ACC112 (cell line): ENCODE results near the gene MYLK4.

Source experiments
- H2AFZ ChIP-seq: fragments of 200-600 bp; sonication (generic); one replicate; pipeline ENCODE4 v1.6.0; 2017; ENCODE audit warnings: antibody characterized with exemption, low read length; ENCODE audit not compliant: unreplicated experiment
- H3K27ac ChIP-seq: fragments of 200-600 bp; sonication (generic); 2 replicates; pipeline ENCODE4 v1.5.1; 2014; ENCODE audit warnings: low read depth, mild to moderate bottlenecking, antibody characterized with exemption, low read length, moderate library complexity
- H3K27me3 ChIP-seq: fragments of 200-600 bp; sonication (generic); 2 replicates; pipeline ENCODE4 v1.6.1; 2014; ENCODE audit warnings: mild to moderate bottlenecking, antibody characterized with exemption, low read length, moderate library complexity, mixed read lengths; ENCODE audit not compliant: insufficient read depth
- H3K36me3 ChIP-seq: fragments of 200-600 bp; sonication (generic); 2 replicates; pipeline ENCODE4 v1.6.1; 2016; ENCODE audit warnings: mild to moderate bottlenecking, antibody characterized with exemption, low read length, moderate library complexity, mixed read lengths; ENCODE audit not compliant: insufficient read depth
- H3K4me1 ChIP-seq: fragments of 200-600 bp; sonication (generic); one replicate; pipeline ENCODE4 v1.6.1; 2016; ENCODE audit warnings: low read length, mixed read lengths; ENCODE audit not compliant: insufficient read depth, unreplicated experiment, control insufficient read depth
- H3K4me3 ChIP-seq: fragments of 200-600 bp; sonication (generic); 2 replicates; pipeline ENCODE4 v1.5.1; 2014; ENCODE audit warnings: mild to moderate bottlenecking, low read depth, low read length
- H3K79me2 ChIP-seq: fragments of 200-600 bp; sonication (generic); one replicate; pipeline ENCODE4 v1.6.0; 2016; ENCODE audit warnings: low read length; ENCODE audit not compliant: control insufficient read depth, unreplicated experiment, insufficient read depth

MYLK4 gene

DNA sequence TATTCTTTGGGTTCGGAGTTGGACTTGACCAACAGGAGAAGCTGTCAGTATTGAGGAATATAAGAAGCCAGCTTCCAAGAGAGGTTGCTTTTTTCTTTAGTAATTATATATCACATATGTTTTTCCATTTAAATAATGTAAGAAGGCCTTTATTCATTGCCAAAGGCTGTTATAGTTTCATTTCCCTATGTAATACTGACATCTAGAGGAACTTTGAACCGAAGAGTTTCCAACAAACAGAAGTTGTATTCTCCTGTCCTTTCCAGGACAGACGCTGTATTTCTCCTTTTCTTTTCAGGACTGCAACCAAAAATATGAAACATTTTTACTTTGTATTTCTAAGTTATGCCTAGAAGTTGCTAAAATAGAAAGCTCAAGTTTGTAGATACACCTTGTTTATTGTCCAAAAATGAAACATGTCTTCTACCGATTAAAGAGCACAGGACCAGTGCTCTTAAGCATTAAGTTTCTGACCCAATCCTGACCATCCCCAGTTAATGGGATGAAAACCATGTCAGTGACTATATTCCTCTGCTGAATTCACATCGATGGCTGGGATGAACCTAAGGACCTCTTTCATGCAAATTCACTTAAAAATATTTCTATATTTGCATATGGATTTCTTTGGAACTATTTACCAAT is 55.1 kb downstream of the MYLK4 start:
- no peaks in the 10 kb centered on the region for H3K36me3 ChIP-seq
- no peak overlapping the region for H3K27ac ChIP-seq
- no peaks in the 10 kb centered on the region for H3K4me1 ChIP-seq
- no peak overlapping the region for H3K4me3 ChIP-seq
- no peaks in the 10 kb centered on the region for H3K79me2 ChIP-seq
- no peaks in the 10 kb centered on the region for H3K27me3 ChIP-seq
- no peak overlapping the region for H2AFZ ChIP-seq

DNA sequence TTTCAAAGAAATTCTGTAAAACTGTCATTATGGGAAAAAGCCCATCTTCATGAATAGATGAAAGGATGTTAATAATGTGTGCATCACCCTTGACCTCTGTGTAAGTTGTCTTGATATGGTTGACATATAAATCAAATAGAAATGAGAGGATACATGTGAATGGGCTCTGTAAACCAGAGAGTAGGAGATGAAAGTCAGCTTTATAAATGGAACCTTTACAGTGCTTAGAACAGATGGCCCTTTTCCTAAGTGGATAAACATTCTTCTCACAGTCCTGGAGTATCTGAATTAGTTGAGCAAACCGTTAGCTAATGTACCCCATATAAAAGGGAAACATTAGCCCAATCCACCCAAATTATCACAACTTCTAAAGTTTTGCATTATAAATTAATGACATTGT is 57.5 kb downstream of the MYLK4 start:
- H3K4me1 ChIP-seq, result peaks cover 2% of the 10 kb centered on the region
- H3K36me3 ChIP-seq, result no peaks in the 10 kb centered on the region
- no peak overlapping the region for H2AFZ ChIP-seq
- no peak overlapping the region for H3K27ac ChIP-seq
- no peaks in the 10 kb centered on the region for H3K27me3 ChIP-seq
- no peaks in the 10 kb centered on the region for H3K79me2 ChIP-seq
- no peak overlapping the region for H3K4me3 ChIP-seq

DNA sequence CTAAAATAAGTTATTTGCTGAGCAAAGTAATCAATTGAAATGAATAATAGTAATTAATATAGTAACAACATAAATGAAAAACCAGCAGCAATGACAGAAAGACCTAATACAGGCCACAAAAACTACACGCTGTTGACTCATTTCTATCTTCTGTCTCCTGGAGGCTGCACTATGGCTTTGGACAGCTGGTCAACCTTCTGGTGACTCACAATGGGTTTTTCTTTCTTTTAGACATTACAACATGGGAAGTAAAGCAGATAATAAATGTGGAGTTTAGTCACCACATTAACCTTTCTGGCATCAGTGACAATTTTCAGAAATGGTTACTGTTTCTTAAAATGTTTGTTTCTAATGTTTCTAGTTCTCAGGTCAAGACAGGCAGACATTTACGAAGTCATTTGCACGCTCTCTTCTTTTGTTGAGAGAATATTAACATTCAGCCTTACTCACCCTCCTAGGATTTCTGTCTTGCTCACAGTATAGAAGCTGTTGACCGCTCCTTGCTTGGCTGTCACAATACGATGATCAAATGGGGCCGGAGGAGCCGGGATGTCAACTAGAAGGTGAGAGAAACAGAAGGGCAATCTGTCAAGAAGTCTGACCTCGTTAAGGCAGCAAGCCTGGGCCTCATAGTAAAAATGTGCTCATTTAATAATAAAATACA is 62.2 kb downstream of the MYLK4 start:
- H3K4me3 ChIP-seq, result no peak overlapping the region
- no peak overlapping the region for H2AFZ ChIP-seq
- no peak overlapping the region for H3K27ac ChIP-seq
- no peaks in the 10 kb centered on the region for H3K27me3 ChIP-seq
- no peaks in the 10 kb centered on the region for H3K79me2 ChIP-seq
- H3K36me3 ChIP-seq, result no peaks in the 10 kb centered on the region
- H3K4me1 ChIP-seq, result peaks cover 2% of the 10 kb centered on the region

DNA sequence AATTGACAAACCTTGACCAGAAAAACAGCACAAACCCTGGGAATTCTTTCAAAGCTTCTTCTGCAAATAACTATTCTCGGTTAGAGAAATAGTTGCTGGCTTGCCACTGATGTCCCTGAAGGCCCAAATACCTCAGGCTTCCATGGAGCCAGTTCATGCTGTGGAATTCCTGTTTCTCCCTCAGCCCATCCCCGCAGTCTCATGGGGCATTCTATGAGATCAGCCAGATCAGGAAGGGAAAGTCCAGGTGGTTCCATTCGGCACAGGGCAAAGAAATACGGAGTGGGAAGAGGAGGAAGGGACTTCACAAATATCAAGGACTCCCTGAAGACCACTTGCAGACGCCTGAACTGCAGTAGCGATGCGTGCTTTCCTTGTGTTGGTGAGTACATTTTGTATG is 63.3 kb downstream of the MYLK4 start:
- Histone ChIP-seq H2AFZ (no peak overlapping the region), H3K36me3 (no peaks in the 10 kb centered on the region), H3K4me3 (no peak overlapping the region), H3K27ac (no peak overlapping the region), H3K79me2 (no peaks in the 10 kb centered on the region), H3K4me1 (peaks cover 2% of the 10 kb centered on the region), H3K27me3 (no peaks in the 10 kb centered on the region)

DNA sequence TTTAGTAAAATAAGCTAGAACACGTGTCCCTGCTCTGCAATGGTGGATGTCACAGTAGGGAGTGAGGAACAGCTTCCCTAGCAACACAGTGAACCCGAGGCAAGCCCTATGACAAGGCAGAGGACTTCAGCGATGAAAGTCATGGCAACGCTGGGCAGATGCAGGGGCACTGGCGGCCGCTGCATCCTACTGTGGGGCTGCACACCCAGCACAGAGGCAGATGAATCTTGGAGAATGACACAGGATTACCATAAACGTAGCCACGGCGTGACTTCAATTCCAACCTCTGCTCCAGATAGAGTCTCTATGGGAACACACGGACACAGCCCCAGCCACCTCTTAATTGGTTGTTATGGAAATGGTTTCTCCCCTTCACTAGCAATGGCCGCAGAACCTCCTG is 64.2 kb downstream of the MYLK4 start:
- H2AFZ ChIP-seq, result no peak overlapping the region
- H3K4me1 ChIP-seq, result peaks cover 2% of the 10 kb centered on the region
- H3K27ac ChIP-seq, result no peak overlapping the region
- no peaks in the 10 kb centered on the region for H3K27me3 ChIP-seq
- no peaks in the 10 kb centered on the region for H3K79me2 ChIP-seq
- H3K4me3 ChIP-seq, result no peak overlapping the region
- H3K36me3 ChIP-seq, result no peaks in the 10 kb centered on the region

DNA sequence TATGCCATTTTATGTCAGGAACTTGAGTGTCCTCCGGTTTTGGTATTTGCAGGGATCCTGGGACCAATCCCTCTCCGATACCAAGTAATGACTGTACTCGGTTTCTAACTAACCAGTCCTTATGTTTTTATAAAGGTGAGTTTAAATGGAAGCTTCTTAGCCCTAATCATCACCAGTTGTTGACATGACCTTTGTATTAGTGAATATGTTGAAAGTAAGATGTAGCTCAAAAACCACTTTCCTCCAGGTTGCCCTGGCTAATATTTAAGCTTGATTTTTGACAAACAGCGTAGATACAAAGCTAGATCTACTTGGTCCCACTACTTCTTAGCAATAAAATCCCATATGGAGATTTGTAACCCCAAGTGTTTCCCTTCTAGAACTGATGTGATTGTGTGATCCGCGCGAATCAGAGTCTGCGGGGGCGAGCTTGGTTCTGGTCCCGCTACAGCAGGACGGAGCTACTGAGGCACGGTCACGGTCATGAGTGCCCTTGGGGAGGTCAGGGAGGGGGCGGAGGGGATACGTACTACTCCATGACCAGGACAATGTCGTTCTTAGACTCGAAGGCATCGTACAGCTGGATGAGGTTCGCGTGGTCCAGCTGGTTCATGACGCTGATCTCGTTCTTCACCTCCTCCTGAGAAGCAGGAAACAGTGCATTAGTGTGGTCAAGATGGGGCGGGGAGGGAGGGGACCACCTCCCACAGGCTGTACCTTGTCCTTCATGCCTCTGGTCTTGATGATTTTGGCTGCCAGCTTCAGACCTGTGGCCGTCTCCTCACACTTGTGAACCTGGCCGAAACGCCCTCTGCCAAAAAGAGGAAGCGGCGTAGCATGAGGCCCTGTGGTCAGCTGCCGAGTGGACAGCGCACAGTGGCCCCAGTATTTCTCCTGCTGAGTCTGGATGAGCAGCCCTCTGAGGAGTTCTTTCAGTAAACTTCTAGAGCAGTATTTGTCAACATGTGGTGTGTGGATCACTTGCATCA is 65.7 kb downstream of the MYLK4 start:
- Histone ChIP-seq H3K79me2 (no peaks in the 10 kb centered on the region), H3K36me3 (no peaks in the 10 kb centered on the region), H3K4me3 (no peak overlapping the region), H3K27ac (no peak overlapping the region), H3K4me1 (peaks cover 2% of the 10 kb centered on the region), H2AFZ (no peak overlapping the region), H3K27me3 (no peaks in the 10 kb centered on the region)

DNA sequence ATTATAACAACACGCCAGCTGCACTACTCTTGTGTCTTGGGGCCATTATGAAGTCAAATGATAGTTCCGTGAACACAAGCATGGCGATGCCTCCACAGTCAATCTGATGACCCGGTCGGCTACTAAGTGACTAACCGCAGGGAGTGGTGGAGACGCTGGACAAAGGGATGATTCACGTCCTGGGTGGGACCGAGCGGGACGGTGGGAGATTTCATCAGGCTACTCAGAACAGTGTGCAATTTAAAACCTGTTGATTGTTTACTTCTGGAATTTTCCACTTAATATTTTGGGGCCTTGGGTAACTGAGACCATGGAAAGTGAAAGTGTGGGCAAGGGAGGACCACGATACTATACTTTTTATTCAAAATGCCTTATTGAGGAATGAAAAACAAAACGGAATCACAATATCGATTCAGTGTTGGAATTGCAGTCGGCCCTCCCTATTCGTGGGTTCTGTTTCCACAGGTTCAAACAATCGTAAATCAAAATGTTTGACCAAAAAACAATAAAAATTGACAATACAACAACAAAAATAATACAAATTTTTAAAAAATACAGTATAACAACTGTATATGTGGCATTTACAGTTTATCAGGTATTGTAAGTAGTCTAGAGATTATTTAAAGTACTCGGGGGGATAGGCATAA is 66.5 kb downstream of the MYLK4 start:
- no peaks in the 10 kb centered on the region for H3K79me2 ChIP-seq
- H3K4me1 ChIP-seq, result peaks cover 2% of the 10 kb centered on the region
- H3K4me3 ChIP-seq, result no peak overlapping the region
- H2AFZ ChIP-seq, result no peak overlapping the region
- no peaks in the 10 kb centered on the region for H3K27me3 ChIP-seq
- H3K27ac ChIP-seq, result no peak overlapping the region
- H3K36me3 ChIP-seq, result no peaks in the 10 kb centered on the region

DNA sequence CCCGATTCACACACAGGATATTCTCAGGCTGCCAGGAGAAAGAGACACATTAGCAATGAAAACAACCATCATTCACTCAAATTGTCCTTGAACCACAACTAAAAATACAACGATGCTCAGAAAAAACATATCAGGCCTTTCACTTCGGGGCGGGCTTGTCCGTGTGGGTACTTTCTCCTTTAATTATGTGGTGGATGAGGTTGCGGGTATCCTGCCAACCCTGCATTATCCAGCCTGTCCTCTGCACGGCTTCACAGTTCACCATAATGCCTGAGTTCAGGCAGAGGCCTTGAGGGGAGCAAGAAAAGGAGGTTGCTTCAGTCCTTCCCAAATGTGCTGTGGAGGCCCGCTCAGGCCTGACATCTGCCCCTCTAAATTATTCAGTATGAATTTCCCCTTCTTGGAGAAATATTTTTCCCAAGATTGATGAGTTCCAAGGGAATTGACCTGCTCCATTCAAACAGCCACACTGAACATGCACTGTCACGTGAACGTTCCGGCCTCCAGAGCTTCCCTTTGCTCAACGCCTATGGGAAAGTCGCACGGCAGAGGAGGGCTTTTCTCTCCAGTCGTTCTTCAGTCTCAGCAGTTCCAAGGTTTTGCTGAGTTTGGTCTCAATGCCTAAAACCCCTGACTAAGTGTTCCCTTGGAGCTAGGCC is 70.3 kb downstream of the MYLK4 start:
- no peaks in the 10 kb centered on the region for H3K79me2 ChIP-seq
- no peak overlapping the region for H3K27ac ChIP-seq
- no peaks in the 10 kb centered on the region for H3K27me3 ChIP-seq
- no peaks in the 10 kb centered on the region for H3K36me3 ChIP-seq
- no peaks in the 10 kb centered on the region for H3K4me1 ChIP-seq
- no peak overlapping the region for H2AFZ ChIP-seq
- no peak overlapping the region for H3K4me3 ChIP-seq

DNA sequence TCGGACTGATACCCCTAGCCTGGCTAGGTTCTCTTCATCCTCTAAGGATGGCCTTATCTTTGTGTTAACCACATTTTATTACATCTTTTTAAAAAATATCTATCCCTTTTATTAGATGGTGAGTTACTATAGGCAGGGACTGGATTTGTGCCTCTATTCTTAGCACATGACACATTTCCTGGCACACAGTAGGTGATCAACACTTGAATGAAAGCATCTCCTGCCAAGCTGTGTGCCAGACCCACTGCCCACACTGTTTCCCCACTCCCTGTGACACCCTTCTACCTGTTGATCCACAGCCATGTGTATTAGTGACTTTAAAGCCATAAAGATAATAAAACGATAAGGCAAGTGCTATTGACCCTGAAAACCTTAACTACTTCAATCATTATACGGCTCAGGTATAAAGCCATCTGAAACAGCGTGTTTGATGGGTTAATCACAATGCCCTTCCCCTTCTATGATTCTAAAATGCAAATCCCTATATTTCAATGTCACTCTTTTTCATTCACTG is 73.6 kb downstream of the MYLK4 start:
- no peak overlapping the region for H3K4me3 ChIP-seq
- H3K36me3 ChIP-seq, result no peaks in the 10 kb centered on the region
- H2AFZ ChIP-seq, result no peak overlapping the region
- no peaks in the 10 kb centered on the region for H3K27me3 ChIP-seq
- H3K4me1 ChIP-seq, result no peaks in the 10 kb centered on the region
- H3K79me2 ChIP-seq, result no peaks in the 10 kb centered on the region
- no peak overlapping the region for H3K27ac ChIP-seq

DNA sequence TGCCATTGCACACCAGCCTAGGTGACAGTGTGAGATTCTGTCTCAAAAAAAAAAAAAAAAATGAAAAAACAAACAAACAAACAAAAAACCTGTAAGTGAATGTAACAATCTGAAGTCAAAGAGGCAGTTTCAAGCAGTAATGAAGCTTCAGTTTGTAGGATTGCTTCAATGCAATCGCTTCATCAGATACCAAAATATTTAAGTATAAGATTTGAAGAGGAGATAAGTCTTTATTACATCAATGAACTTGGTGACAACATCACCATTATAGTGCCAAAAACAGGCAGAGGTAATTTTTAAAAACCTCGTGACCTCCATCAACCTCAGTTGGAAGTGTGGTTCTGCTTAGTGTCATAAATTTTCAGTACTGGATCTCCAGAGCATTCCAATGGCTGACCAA is 74.7 kb downstream of the MYLK4 start:
- no peaks in the 10 kb centered on the region for H3K79me2 ChIP-seq

More for the DNA sequence above, 74.7 kb downstream of the MYLK4 start:
- H3K36me3 ChIP-seq, result no peaks in the 10 kb centered on the region
- H3K27me3 ChIP-seq, result no peaks in the 10 kb centered on the region
- no peaks in the 10 kb centered on the region for H3K4me1 ChIP-seq
- no peak overlapping the region for H3K4me3 ChIP-seq
- no peak overlapping the region for H2AFZ ChIP-seq
- no peak overlapping the region for H3K27ac ChIP-seq
